Astrocyte (in vitro differentiated cells and primary cell): ENCODE data around the gene TMEM69.

Experiments used
- EZH2 ChIP-seq: IDR thresholded peaks from 2 replicates; pipeline ENCODE4 v1.6.1; 2012; ENCODE audit warnings: mild to moderate bottlenecking, low read length, inconsistent platforms; ENCODE audit not compliant: insufficient read depth
- TF ChIP-seq, protein P1 (sequence below): IDR thresholded peaks from 2 replicates; pipeline ENCODE4 v1.5.1; 2011; ENCODE audit warnings: low read depth, mild to moderate bottlenecking, inconsistent platforms, low read length, moderate library complexity; ENCODE audit not compliant: insufficient read depth

DNA sequence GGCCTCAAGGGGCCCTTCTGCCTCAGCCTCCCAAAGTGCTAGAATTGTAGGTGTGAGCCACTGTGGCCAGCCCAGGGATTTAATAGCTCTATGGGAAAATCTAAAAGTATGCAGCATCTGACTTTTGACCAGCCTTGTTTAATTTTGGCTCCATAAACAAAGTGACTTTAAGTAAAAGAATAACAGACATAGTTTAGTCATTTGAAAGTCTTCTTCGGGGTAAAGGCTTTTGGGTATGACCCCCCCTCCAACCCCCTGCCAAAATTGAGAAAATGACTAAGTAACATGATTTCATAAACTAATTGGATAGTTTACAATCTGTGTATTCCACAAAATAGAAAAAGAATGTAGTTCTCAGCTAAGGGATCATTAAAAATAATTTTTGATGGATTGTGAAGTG, 18.6 kb upstream of the TMEM69 start:
- TF ChIP-seq, protein P1, sequence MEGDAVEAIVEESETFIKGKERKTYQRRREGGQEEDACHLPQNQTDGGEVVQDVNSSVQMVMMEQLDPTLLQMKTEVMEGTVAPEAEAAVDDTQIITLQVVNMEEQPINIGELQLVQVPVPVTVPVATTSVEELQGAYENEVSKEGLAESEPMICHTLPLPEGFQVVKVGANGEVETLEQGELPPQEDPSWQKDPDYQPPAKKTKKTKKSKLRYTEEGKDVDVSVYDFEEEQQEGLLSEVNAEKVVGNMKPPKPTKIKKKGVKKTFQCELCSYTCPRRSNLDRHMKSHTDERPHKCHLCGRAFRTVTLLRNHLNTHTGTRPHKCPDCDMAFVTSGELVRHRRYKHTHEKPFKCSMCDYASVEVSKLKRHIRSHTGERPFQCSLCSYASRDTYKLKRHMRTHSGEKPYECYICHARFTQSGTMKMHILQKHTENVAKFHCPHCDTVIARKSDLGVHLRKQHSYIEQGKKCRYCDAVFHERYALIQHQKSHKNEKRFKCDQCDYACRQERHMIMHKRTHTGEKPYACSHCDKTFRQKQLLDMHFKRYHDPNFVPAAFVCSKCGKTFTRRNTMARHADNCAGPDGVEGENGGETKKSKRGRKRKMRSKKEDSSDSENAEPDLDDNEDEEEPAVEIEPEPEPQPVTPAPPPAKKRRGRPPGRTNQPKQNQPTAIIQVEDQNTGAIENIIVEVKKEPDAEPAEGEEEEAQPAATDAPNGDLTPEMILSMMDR, result no peak
- no peak for TF ChIP-seq EZH2
